Umbilical cord (tissue), 2 donors: ENCODE results near the gene PCDHGA6. TPM values are rescaled to one million over a fixed set of nuclear protein-coding genes. Genes with fewer than 3 reads are reported as not detected.
"Not testable (repeated sequence)": the region's sequence is repeated elsewhere in the genome, so short reads cannot be mapped to it uniquely, and the experiment has no call there.

Source experiments
- DNase-seq: peaks from one replicate; pipeline ENCODE4 v3.0.0-alpha.2; 2015; ENCODE audit warnings: low spot score
- total RNA-seq: library from RNA; depleted of rRNA; stranded (reverse); fragments of >200 nt; gene quantifications from one replicate; pipeline ENCODE4 v1.2.3, GENCODE V29; 2014; ENCODE audit warnings: low replicate concordance; ENCODE audit not compliant: insufficient read depth

The PCDHGA6 gene
- total RNA-seq = 7.2 TPM

GRCh38 chr5:141373673-141374317, at the start of gene PCDHGA6:
Gene PCDHGA6 (plus strand): TSS chr5:141373891. CDS start chr5:141374084, 193 bp downstream.
- peak; percentile 7 for DNase-seq

GRCh38 chr5:141326088-141326854, 47.4 kb upstream of the PCDHGA6 start:
- DNase-seq = peak; percentile 24

- no peak for DNase-seq
These were observed 45.5 kb upstream of the PCDHGA6 start for GRCh38 chr5:141328231-141328630.

- DNase-seq = no peak
These were observed 43.2 kb upstream of the PCDHGA6 start, which contains the start of gene PCDHGA1 for GRCh38 chr5:141330299-141331080. Gene PCDHGA1 (plus strand): TSS chr5:141330514.

GRCh38 chr5:141332571-141332970, 41.1 kb upstream of the PCDHGA6 start:
- DNase-seq = not testable (repeated sequence)

GRCh38 chr5:141338538-141339306, 35.0 kb upstream of the PCDHGA6 start, which contains the start of gene PCDHGA2:
Gene PCDHGA2 (plus strand): TSS chr5:141338760.
- peak; percentile 23 for DNase-seq

- DNase-seq = not testable (repeated sequence)
These were observed 32.8 kb upstream of the PCDHGA6 start for GRCh38 chr5:141340781-141341354.

GRCh38 chr5:141342773-141343172, 30.9 kb upstream of the PCDHGA6 start:
- DNase-seq = no peak

- DNase-seq = no peak
These were observed 30.3 kb upstream of the PCDHGA6 start, which contains the start of gene PCDHGA3 for GRCh38 chr5:141343242-141343952. Gene PCDHGA3 (plus strand): TSS chr5:141343829. CDS start chr5:141344034, 205 bp downstream.

- DNase-seq = no peak
These were observed 29.7 kb upstream of the PCDHGA6 start for GRCh38 chr5:141343953-141344463.

- DNase-seq = no peak
These were observed 28.4 kb upstream of the PCDHGA6 start for GRCh38 chr5:141345327-141345726.

- DNase-seq = not testable (repeated sequence)
These were observed 27.7 kb upstream of the PCDHGA6 start for GRCh38 chr5:141346017-141346416.

GRCh38 chr5:141349917-141350619, 23.6 kb upstream of the PCDHGA6 start, which contains the start of gene PCDHGB1:
Gene PCDHGB1 (plus strand): TSS chr5:141350099. CDS start chr5:141350261, 162 bp downstream.
- no peak for DNase-seq

GRCh38 chr5:141351591-141351990, 22.1 kb upstream of the PCDHGA6 start:
- no peak for DNase-seq

GRCh38 chr5:141354900-141355469, 18.7 kb upstream of the PCDHGA6 start, which contains the start of gene PCDHGA4:
Gene PCDHGA4 (plus strand): TSS chr5:141355021. CDS start chr5:141355108, 87 bp downstream.
- no peak for DNase-seq

- no peak for DNase-seq
These were observed 18.1 kb upstream of the PCDHGA6 start for GRCh38 chr5:141355641-141356040.

- DNase-seq = no peak
These were observed 17.6 kb upstream of the PCDHGA6 start for GRCh38 chr5:141356133-141356532.

- DNase-seq = no peak
These were observed 16.7 kb upstream of the PCDHGA6 start for GRCh38 chr5:141356950-141357349.
